Head of caudate nucleus (tissue), 42 donors: ENCODE measurements around the gene MDGA2.
"Not testable (repeated sequence)": the region's sequence is repeated elsewhere in the genome, so short reads cannot be mapped to it uniquely, and the experiment has no call there.

Experiments used
- DNase-seq, 42 donors: peaks; one replicate each; pipeline versions ENCODE4 v3.0.0 to v3.0.0-alpha.2; 2020 to 2021; ENCODE audit warnings: mixed read lengths in 7 of 42
- intact Hi-C: fragments of 100-400 bp; cut with DNase I; formaldehyde crosslinking; loops from one replicate; pipeline ENCODE4 v1.15.0; 2022

MDGA2 gene

GRCh38 chr14:47195582-47195981 lies 479.8 kb downstream of the MDGA2 start:
- intact Hi-C loops: no loop called here
- DNase-seq: no peak

GRCh38 chr14:47194055-47194454 lies 481.4 kb downstream of the MDGA2 start:
- no peak for DNase-seq
- intact Hi-C loops: no loop called here

- intact Hi-C loops, DNase-seq: not testable (repeated sequence)
Observed at GRCh38 chr14:47192203-47192602, 483.2 kb downstream of the MDGA2 start.

GRCh38 chr14:47191700-47192099 lies 483.7 kb downstream of the MDGA2 start:
- intact Hi-C loops: no loop called here
- DNase-seq: no peak

- no peak for DNase-seq
- intact Hi-C loops: no loop called here
Observed at GRCh38 chr14:47189911-47190484, 485.4 kb downstream of the MDGA2 start.

GRCh38 chr14:47186486-47186885 lies 488.9 kb downstream of the MDGA2 start:
- no peak for DNase-seq
- intact Hi-C loops: no loop called here

- intact Hi-C loops: no loop called here
- no peak for DNase-seq
Observed at GRCh38 chr14:47179906-47180305, 495.5 kb downstream of the MDGA2 start.

- intact Hi-C loops, DNase-seq: not testable (repeated sequence)
Observed at GRCh38 chr14:47171896-47172295, 503.5 kb downstream of the MDGA2 start.

- intact Hi-C loops: no loop called here
- no peak for DNase-seq
Observed at GRCh38 chr14:47167402-47167801, 508.0 kb downstream of the MDGA2 start.

GRCh38 chr14:47155395-47155794 lies 520.0 kb downstream of the MDGA2 start:
- intact Hi-C loops: no loop called here
- no peak for DNase-seq

- no peak for DNase-seq
- intact Hi-C loops: no loop called here
Observed at GRCh38 chr14:47154276-47154797, 521.1 kb downstream of the MDGA2 start.

- DNase-seq: no peak
- intact Hi-C loops: no loop called here
Observed at GRCh38 chr14:47153746-47154145, 521.7 kb downstream of the MDGA2 start.

GRCh38 chr14:47150267-47150666 lies 525.1 kb downstream of the MDGA2 start:
- intact Hi-C loops: no loop called here
- DNase-seq: no peak

GRCh38 chr14:47149326-47149725 lies 526.1 kb downstream of the MDGA2 start:
- intact Hi-C loops: no loop called here
- DNase-seq: no peak

GRCh38 chr14:47148686-47149085 lies 526.7 kb downstream of the MDGA2 start:
- intact Hi-C loops: no loop called here
- no peak for DNase-seq

GRCh38 chr14:47120645-47121044 lies 554.8 kb downstream of the MDGA2 start:
- intact Hi-C loops: no loop called here
- DNase-seq: no peak

- intact Hi-C loops: no loop called here
- no peak for DNase-seq
Observed at GRCh38 chr14:47103771-47104170, 571.6 kb downstream of the MDGA2 start.

- intact Hi-C loops: no loop called here
- DNase-seq: no peak
Observed at GRCh38 chr14:47102472-47102871, 572.9 kb downstream of the MDGA2 start.

GRCh38 chr14:47085678-47086077 lies 589.7 kb downstream of the MDGA2 start:
- intact Hi-C loops: no loop called here
- no peak for DNase-seq

GRCh38 chr14:47065326-47065725 lies 610.1 kb downstream of the MDGA2 start:
- intact Hi-C loops: no loop called here
- no peak for DNase-seq

GRCh38 chr14:47060050-47060449 lies 615.4 kb downstream of the MDGA2 start:
- intact Hi-C loops: no loop called here
- no peak for DNase-seq

GRCh38 chr14:47057364-47057763 lies 618.0 kb downstream of the MDGA2 start:
- intact Hi-C loops: no loop called here
- DNase-seq: no peak
